H9 (cell line): ENCODE measurements around the gene PDE7B. TPM values are rescaled to one million over a fixed set of nuclear protein-coding genes. Genes with fewer than 3 reads are reported as not detected.

ENCODE experiments used
- DNase-seq: peaks from one replicate; pipeline ENCODE4 v3.0.0-alpha.2; 2017
- H2AFZ ChIP-seq: one replicate; pipeline ENCODE4 v1.6.1; 2013; ENCODE audit warnings: mild to moderate bottlenecking, low read length, control low read depth, moderate library complexity
- H2AK5ac ChIP-seq: 2 replicates; pipeline ENCODE4 v1.6.1; 2013; ENCODE audit warnings: low read length, control low read depth, mixed read lengths; ENCODE audit not compliant: insufficient read length
- H2BK120ac ChIP-seq: one replicate; pipeline ENCODE4 v1.6.1; 2013; ENCODE audit warnings: low read depth, mild to moderate bottlenecking, low read length, control low read depth, inconsistent platforms; ENCODE audit not compliant: poor library complexity, severe bottlenecking
- H2BK12ac ChIP-seq: 2 replicates; pipeline ENCODE4 v1.6.1; 2013; ENCODE audit warnings: low read length, control low read depth, mixed read lengths, low read depth; ENCODE audit not compliant: insufficient read length
- H2BK15ac ChIP-seq: 2 replicates; pipeline ENCODE4 v1.6.1; 2013; ENCODE audit warnings: low read depth, low read length, control low read depth
- H2BK20ac ChIP-seq: one replicate; pipeline ENCODE4 v1.6.1; 2013; ENCODE audit warnings: low read depth, mild to moderate bottlenecking, low read length, control low read depth, inconsistent platforms; ENCODE audit not compliant: poor library complexity, severe bottlenecking
- H2BK5ac ChIP-seq: 2 replicates; pipeline ENCODE4 v1.6.1; 2013; ENCODE audit warnings: low read length, control low read depth, mixed read lengths; ENCODE audit not compliant: insufficient read length
- H3K14ac ChIP-seq: 2 replicates; pipeline ENCODE4 v1.6.1; 2013; ENCODE audit warnings: low read length, control low read depth; ENCODE audit not compliant: insufficient read depth
- H3K18ac ChIP-seq: 2 replicates; pipeline ENCODE4 v1.6.1; 2013; ENCODE audit warnings: low read depth, mild to moderate bottlenecking, mixed read lengths, low read length, control low read depth; ENCODE audit not compliant: insufficient read length
- H3K23ac ChIP-seq: 2 replicates; pipeline ENCODE4 v1.6.1; 2013; ENCODE audit warnings: low read length, control low read depth, mixed read lengths, low read depth; ENCODE audit not compliant: insufficient read length
- H3K23me2 ChIP-seq: 2 replicates; pipeline ENCODE4 v1.6.1; 2013; ENCODE audit warnings: low read depth, mild to moderate bottlenecking, mixed read lengths, low read length, control low read depth; ENCODE audit not compliant: insufficient read length, poor library complexity, severe bottlenecking
- H3K27ac ChIP-seq: 2 replicates; pipeline ENCODE4 v1.5.1; 2013; ENCODE audit warnings: low read length, control low read depth, mixed read lengths, low read depth; ENCODE audit not compliant: insufficient read length
- H3K27me3 ChIP-seq: 2 replicates; pipeline ENCODE4 v1.6.1; 2013; ENCODE audit warnings: low read length, control low read depth, inconsistent platforms; ENCODE audit not compliant: insufficient read depth
- H3K4ac ChIP-seq: 2 replicates; pipeline ENCODE4 v1.6.1; 2013; ENCODE audit warnings: low read depth, mild to moderate bottlenecking, control low read depth, inconsistent platforms, low read length, moderate library complexity
- H3K4me1 ChIP-seq: 2 replicates; pipeline ENCODE4 v1.6.1; 2013; ENCODE audit warnings: low read length, control low read depth, inconsistent platforms; ENCODE audit not compliant: insufficient read depth
- H3K4me2 ChIP-seq: 2 replicates; pipeline ENCODE4 v1.6.1; 2013; ENCODE audit warnings: low read length, control low read depth, mixed read lengths; ENCODE audit not compliant: insufficient read length, insufficient read depth
- H3K56ac ChIP-seq: 2 replicates; pipeline ENCODE4 v1.6.1; 2013; ENCODE audit warnings: low read depth, mild to moderate bottlenecking, mixed read lengths, low read length, control low read depth; ENCODE audit not compliant: insufficient read length
- H3K79me1 ChIP-seq: 2 replicates; pipeline ENCODE4 v1.6.1; 2013; ENCODE audit warnings: low read depth, mild to moderate bottlenecking, moderate library complexity, low read length, control low read depth, inconsistent platforms; ENCODE audit not compliant: insufficient read depth, poor library complexity, severe bottlenecking
- H3K79me2 ChIP-seq: 2 replicates; pipeline ENCODE4 v1.6.1; 2013; ENCODE audit warnings: low read length, control low read depth, inconsistent platforms; ENCODE audit not compliant: insufficient read depth
- H3K9ac ChIP-seq: 2 replicates; pipeline ENCODE4 v1.6.1; 2013; ENCODE audit warnings: low read length, control low read depth, mixed read lengths; ENCODE audit not compliant: insufficient read length; ENCODE audit errors: extremely low read depth
- H3K9me3 ChIP-seq: one replicate; pipeline ENCODE4 v1.6.1; 2013; ENCODE audit warnings: low read depth, low read length, inconsistent platforms; ENCODE audit not compliant: control insufficient read depth
- H3T11ph ChIP-seq: one replicate; pipeline ENCODE4 v1.6.1; 2013; ENCODE audit warnings: mild to moderate bottlenecking, low read length, control low read depth, inconsistent platforms
- H4K20me1 ChIP-seq: one replicate; pipeline ENCODE4 v1.6.1; 2013; ENCODE audit not compliant: control insufficient read depth, insufficient read length, insufficient read depth
- H4K5ac ChIP-seq: 2 replicates; pipeline ENCODE4 v1.6.1; 2013; ENCODE audit warnings: low read depth, mild to moderate bottlenecking, mixed read lengths, low read length, control low read depth; ENCODE audit not compliant: insufficient read length
- H4K8ac ChIP-seq: replicated peaks from 2 replicates; pipeline ENCODE4 v1.6.1; 2013; ENCODE audit warnings: low read length, control low read depth, mixed read lengths, low read depth; ENCODE audit not compliant: insufficient read length
- H4K91ac ChIP-seq: 2 replicates; pipeline ENCODE4 v1.6.1; 2013; ENCODE audit warnings: low read depth, mild to moderate bottlenecking, moderate library complexity, mixed read lengths, low read length, control low read depth; ENCODE audit not compliant: insufficient read length
- H3K27ac Mint-ChIP-seq, 3 experiments: 2 replicates in 2 of 3; 3 replicates in 1 of 3; pipeline ENCODE4 v1.8.0; 2020 to 2021; ENCODE audit warnings: mixed read lengths in 3 of 3, mild to moderate bottlenecking in 1 of 3, moderate library complexity in 1 of 3
- H3K27me3 Mint-ChIP-seq: 2 replicates; pipeline ENCODE4 v1.8.0; 2021; ENCODE audit warnings: low read depth, mild to moderate bottlenecking, moderate library complexity, mixed read lengths
- H3K36me3 Mint-ChIP-seq, 3 experiments: 2 replicates in 2 of 3; 3 replicates in 1 of 3; pipeline ENCODE4 v1.8.0; 2020 to 2021; ENCODE audit warnings: low read depth in 3 of 3, mixed read lengths in 3 of 3; ENCODE audit not compliant: insufficient read depth in 1 of 3
- H3K4me1 Mint-ChIP-seq, 2 experiments: 2 replicates each; pipeline ENCODE4 v1.8.0; 2020; ENCODE audit warnings: mixed read lengths in 2 of 2
- H3K4me3 Mint-ChIP-seq, 2 experiments: 2 replicates in 1 of 2; 3 replicates in 1 of 2; pipeline ENCODE4 v1.8.0; 2020 to 2021; ENCODE audit warnings: mild to moderate bottlenecking in 2 of 2, mixed read lengths in 2 of 2, moderate library complexity in 1 of 2
- H3K9me3 Mint-ChIP-seq, 2 experiments: 2 replicates in 1 of 2; 3 replicates in 1 of 2; pipeline ENCODE4 v1.8.0; 2020; ENCODE audit warnings: mild to moderate bottlenecking in 2 of 2, mixed read lengths in 2 of 2, moderate library complexity in 1 of 2
- CTCF ChIP-seq: fragments of 200-600 bp; sonication (generic); conservative IDR thresholded peaks from 3 replicates; pipeline ENCODE4 v1.8.0; 2021; ENCODE audit warnings: antibody characterized with exemption, mild to moderate bottlenecking
- WGBS: extraction: QIAGEN DNeasy Blood & Tissue Kit; methylation state at CpG from one replicate; pipeline ENCODE4 v1.1.7; 2013; ENCODE audit warnings: missing lambda C conversion rate, low lambda C conversion rate, mixed read lengths; ENCODE audit not compliant: insufficient read length; ENCODE audit errors: extremely low coverage; 5-methylcytosine and 5-hydroxymethylcytosine counted together
- total RNA-seq: library from RNA; stranded (reverse); gene quantifications from 2 replicates; pipeline ENCODE4 v1.2.1, GENCODE V29; 2021

PDE7B gene
- total RNA-seq, 1 experiment from 2014 or later: not detected

- no peak for TF ChIP-seq CTCF
- no peak overlapping the region for H3K14ac ChIP-seq
- H3K4me2 ChIP-seq: no peak overlapping the region
- Mint-ChIP-seq H3K27ac (no peak overlapping the region), H3K9me3 (no peaks in the 10 kb centered on the region), H3K4me1 (no peaks in the 10 kb centered on the region), H3K4me3 (no peak overlapping the region), H3K27me3 (no peaks in the 10 kb centered on the region), H3K36me3 (no peaks in the 10 kb centered on the region)
- no peak overlapping the region for H2BK5ac ChIP-seq
- DNase-seq: no peak
- H3K23me2 ChIP-seq: no peaks in the 10 kb centered on the region
- no peaks in the 10 kb centered on the region for H3K27me3 ChIP-seq
- no peak overlapping the region for H2BK120ac ChIP-seq
- no peak overlapping the region for H2AK5ac ChIP-seq
- H4K20me1 ChIP-seq: no peaks in the 10 kb centered on the region
- no peak overlapping the region for H3K4ac ChIP-seq
- H3K27ac ChIP-seq: no peak overlapping the region
- H4K91ac ChIP-seq: no peak overlapping the region
- H2BK20ac ChIP-seq: no peak overlapping the region
- no peaks in the 10 kb centered on the region for H3K4me1 ChIP-seq
- no peak overlapping the region for H2BK15ac ChIP-seq
- H3K9ac ChIP-seq: no peak overlapping the region
- H4K5ac ChIP-seq: no peak overlapping the region
- no peak overlapping the region for H3T11ph ChIP-seq
- H3K79me1 ChIP-seq: no peaks in the 10 kb centered on the region
- no CpG with 5 or more reads among the region's 4 CpGs for WGBS
- no peak overlapping the region for H4K8ac ChIP-seq
- no peaks in the 10 kb centered on the region for H3K79me2 ChIP-seq
- H2BK12ac ChIP-seq: no peak overlapping the region
- H3K23ac ChIP-seq: no peak overlapping the region
- no peak overlapping the region for H3K56ac ChIP-seq
- no peaks in the 10 kb centered on the region for H3K9me3 ChIP-seq
- H2AFZ ChIP-seq: no peak overlapping the region
- no peak overlapping the region for H3K18ac ChIP-seq
These were observed 138.9 kb downstream of the PDE7B start for GRCh38 chr6:135990439-135990838.
